Stomach (tissue), 4 donors: Measurements from ENCODE around the gene RPUSD3.

Source experiments
- EP300 ChIP-seq: sonication (generic); formaldehyde crosslinking; IDR thresholded peaks from one replicate; pipeline ENCODE4 v1.6.1; 2017; ENCODE audit warnings: antibody characterized with exemption
- POLR2A ChIP-seq, 4 donors: fragments of 450-650 bp; IDR thresholded peaks; one replicate each; pipeline ENCODE4 v1.6.1; 2016; ENCODE audit warnings: antibody characterized with exemption in 4 of 4, control low read depth in 2 of 4, mild to moderate bottlenecking in 1 of 4, moderate library complexity in 1 of 4
- POLR2AphosphoS5 ChIP-seq, 3 donors: sonication (generic); formaldehyde crosslinking; IDR thresholded peaks; one replicate each; pipeline ENCODE4 v1.6.1; 2016; ENCODE audit warnings: antibody characterized with exemption in 3 of 3
- TF ChIP-seq, protein P1 (sequence below), 7 experiments: fragments of 450-650 bp in 4 of 7; fragments of 200-600 bp in 3 of 7; sonication (generic) in 3 of 7; IDR thresholded peaks; one replicate each; pipeline ENCODE4 v1.5.1; 2016 to 2019; ENCODE audit warnings: antibody characterized with exemption in 7 of 7, control low read depth in 2 of 7, mild to moderate bottlenecking in 1 of 7

DNA sequence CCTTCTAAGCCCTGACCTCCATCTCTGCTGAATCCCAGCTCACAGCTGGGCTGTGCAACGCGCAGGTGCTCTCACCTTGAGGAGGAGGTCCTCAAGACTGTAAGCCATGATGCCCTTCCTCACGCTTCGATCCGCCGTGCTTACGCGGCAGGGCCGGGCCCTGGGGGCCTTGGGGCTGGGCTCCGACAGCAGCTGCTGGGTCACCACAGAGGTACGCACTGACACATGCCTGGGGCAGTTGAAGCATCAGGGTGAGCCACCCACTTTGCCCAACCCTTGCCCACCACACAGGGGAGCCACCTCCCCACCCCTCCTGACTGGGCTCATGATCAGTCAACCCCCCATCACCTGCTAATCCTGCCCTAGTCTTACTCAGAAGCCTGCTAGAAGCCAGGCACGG, 33.2 kb upstream of the RPUSD3 start:
- TF ChIP-seq, protein P1, sequence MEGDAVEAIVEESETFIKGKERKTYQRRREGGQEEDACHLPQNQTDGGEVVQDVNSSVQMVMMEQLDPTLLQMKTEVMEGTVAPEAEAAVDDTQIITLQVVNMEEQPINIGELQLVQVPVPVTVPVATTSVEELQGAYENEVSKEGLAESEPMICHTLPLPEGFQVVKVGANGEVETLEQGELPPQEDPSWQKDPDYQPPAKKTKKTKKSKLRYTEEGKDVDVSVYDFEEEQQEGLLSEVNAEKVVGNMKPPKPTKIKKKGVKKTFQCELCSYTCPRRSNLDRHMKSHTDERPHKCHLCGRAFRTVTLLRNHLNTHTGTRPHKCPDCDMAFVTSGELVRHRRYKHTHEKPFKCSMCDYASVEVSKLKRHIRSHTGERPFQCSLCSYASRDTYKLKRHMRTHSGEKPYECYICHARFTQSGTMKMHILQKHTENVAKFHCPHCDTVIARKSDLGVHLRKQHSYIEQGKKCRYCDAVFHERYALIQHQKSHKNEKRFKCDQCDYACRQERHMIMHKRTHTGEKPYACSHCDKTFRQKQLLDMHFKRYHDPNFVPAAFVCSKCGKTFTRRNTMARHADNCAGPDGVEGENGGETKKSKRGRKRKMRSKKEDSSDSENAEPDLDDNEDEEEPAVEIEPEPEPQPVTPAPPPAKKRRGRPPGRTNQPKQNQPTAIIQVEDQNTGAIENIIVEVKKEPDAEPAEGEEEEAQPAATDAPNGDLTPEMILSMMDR (IDR thresholded peaks at IDR 0.05), result no peak
- TF ChIP-seq POLR2AphosphoS5 (IDR thresholded peaks at IDR 0.05) (no peak), POLR2A (IDR thresholded peaks at IDR 0.05) (no peak), EP300 (no peak)
